CD4-positive, alpha-beta T cell treated with Interferon gamma for 1 hour (primary cell): ENCODE measurements around the gene COL20A1.

ENCODE experiments used
- DNase-seq: peaks from one replicate; pipeline ENCODE4 v3.0.0-alpha.2; 2020

The COL20A1 gene

DNA sequence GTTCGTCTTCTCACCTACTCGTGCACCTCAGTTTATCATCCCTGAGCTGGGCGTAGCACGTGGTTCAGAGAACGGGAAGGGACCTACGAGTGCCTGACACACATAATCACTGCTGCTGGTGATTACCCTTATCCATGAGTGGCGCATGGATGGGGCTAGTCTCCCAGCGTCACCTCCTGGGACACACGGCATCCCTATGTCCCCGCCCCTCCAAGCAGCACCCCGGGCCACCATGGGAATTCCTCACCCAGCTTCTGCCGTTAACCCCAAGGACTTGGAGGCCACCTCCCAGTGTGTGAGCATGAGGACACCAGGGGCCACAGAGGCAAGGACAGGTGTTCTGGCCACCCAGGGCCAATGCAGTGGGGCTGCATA is 58.3 kb downstream of the COL20A1 start:
- DNase-seq = no peak

DNA sequence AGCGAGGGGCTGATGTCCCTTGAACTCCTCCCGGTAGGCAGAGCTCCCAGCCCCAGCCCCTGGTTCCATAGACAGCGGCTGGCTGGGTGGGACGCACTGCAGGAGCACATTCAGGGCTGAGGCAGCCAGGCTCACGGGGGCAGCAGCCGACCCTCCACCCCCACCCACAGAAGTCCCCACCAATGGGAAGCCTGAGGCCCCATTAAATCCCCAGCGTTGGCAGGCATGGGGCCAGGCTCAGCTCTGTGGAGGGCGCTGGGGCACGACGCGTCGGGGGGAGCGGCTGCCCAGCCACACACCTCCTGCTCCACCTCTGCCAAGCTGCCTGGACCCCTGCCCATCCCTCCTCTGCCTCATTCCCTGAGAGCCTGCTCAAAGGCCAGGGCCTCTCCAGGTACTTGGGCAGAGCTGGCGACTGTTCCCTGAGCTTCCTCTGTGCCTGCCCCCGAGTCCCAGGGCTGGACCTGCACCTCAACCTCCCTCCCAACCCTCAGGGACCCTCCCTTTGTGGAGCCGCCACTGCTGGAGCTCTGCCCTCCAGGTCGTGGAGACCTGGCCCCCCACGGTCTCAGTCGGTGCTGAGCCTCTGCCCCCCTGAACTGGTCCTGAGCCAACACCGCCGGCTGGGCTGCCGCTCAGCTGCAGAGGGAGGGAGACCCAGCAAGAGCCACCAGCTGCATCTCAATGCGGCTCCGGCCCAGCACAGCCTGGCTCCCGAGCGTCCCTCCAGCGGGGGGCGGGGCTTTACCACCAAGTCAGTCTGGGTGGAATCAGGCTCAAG is 59.0 kb downstream of the COL20A1 start:
- no peak for DNase-seq

DNA sequence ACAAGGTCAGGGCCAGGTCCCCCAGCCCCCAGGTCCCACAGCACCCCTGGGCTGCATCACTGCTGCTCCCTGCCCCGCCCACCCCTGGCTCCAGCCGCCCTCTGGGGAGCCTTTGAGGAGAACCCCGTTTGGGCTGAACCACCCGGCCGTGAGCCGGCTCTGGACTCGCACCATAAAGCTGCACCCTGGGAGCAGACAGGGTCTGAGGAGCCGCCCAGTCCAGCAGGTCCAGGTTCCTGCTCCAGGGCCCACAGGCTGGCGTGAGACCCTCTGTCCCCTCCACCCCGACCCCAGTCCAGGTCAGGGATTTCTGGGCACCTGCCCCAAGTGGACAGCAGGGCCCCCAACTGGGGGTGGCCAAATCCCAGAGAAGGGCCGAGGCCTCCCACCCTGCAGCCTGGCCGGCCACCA is 59.8 kb downstream of the COL20A1 start:
- DNase-seq = no peak

DNA sequence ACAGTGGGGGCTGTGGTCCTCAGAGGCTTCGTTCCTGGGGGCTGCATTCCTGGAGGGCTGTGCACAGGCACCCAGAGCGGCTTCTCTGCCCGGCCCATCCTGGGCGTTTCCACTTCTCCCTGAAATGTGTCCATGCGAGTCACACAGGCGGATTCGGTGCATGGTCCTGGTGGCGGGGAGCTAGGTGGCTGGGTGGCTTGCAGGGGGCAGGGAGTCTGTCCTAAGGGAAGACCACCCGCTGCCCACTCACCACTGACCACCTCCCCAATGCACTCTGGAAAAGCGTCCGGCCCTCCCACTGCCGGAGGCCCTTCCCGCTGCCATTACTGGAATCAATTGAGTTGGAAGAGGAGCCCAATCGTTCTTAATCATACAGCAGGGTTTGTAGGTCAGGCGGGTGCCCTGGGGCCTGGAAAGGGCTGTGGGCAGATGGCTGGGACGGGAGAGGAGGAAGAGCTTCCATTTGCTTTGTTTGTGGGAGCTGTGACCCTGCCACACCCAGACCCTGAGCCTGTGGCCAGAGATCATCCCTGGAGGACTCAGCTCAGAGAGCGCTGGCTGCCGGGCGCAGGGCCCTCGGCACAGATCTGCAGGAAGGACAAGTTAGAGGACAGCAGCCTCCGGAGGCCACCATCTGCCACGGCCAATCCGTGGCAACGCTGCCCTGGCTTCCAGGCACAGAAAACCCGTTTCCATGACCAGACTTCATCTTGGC is 61.8 kb downstream of the COL20A1 start:
- no peak for DNase-seq

DNA sequence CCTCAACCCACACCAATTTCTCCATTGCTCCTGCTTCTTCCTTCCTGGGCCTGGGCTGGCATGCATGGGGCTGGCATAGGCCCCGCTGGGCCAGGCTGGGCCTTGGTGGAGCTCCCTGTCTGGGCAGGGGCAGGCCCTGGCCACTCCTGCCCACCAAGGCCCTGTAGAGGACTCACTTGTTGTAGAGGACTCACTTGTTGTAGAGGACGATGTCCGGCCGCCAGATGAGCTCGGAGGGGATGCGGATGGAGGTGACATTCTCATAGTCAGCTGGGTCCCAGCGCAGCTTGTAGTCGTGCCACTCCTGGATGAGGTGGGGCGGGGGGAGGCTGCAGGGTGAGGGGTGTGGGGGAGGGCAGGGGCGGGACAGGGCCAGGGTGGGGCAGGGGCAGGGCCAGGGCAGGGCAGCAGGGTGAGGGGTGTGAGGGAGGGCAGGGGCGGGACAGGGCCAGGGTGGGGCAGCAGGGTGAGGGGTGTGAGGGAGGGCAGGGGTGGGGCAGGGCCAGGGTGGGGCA is 62.9 kb downstream of the COL20A1 start:
- DNase-seq = no peak

GRCh38 chr20:63356511-63356910 is 63.5 kb downstream of the COL20A1 start:
- no peak for DNase-seq

- no peak for DNase-seq
Measured at GRCh38 chr20:63356931-63357879, 64.2 kb downstream of the COL20A1 start.

- DNase-seq = no peak
Measured at GRCh38 chr20:63357921-63358905, 65.2 kb downstream of the COL20A1 start.

- DNase-seq = no peak
Measured at GRCh38 chr20:63359164-63359934, 66.4 kb downstream of the COL20A1 start.

DNA sequence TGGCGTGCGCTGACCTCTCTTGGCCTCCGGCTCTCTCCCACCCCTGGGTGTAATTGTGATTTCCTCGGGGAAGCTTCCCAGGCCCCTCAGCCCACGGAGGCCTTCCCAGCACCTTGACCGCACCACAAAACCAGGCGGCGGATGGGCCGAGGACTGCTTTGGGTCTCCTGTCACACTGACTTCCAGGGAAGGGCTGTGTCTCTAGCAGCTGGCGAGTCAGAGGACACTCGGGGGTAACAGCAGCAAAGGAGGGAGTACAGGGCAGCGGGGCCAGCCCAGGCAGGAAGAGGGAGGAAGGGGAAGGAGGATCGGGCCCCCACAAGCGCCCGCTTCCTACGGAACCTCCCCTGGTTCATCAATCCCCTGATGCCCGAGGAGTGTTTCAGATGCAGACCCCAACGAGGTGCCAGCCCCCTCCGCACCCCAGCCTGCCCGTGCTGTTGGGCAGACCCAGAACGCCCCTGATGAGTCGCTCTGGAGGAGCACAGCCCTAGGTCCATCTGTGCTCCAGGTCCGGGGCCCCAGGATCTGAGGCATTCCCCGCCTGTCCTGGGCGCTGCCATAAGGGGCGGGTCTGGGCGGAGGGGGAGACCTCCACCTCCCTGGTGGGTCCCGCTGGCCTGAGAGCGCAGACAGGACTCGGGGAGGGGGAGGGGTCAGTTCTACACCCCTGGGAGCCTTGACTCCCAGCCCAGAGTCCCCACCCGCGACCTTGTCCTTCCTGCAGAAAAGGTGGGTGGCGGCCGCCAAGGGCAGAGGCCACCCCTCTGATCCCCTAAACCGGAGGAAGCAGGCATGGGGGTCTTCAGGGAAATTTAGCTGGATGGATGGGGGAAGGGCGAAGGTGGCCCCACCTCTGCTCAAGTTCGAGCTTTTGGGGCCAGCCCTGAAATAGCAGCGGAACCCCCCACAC is 67.2 kb downstream of the COL20A1 start:
- no peak for DNase-seq

- DNase-seq = no peak
Measured at GRCh38 chr20:63360850-63361518, 68.0 kb downstream of the COL20A1 start, which contains the start of gene CHRNA4. TSS of gene CHRNA4 (minus strand) at chr20:63361349. CDS start at chr20:63361165, 184 bp downstream.

DNA sequence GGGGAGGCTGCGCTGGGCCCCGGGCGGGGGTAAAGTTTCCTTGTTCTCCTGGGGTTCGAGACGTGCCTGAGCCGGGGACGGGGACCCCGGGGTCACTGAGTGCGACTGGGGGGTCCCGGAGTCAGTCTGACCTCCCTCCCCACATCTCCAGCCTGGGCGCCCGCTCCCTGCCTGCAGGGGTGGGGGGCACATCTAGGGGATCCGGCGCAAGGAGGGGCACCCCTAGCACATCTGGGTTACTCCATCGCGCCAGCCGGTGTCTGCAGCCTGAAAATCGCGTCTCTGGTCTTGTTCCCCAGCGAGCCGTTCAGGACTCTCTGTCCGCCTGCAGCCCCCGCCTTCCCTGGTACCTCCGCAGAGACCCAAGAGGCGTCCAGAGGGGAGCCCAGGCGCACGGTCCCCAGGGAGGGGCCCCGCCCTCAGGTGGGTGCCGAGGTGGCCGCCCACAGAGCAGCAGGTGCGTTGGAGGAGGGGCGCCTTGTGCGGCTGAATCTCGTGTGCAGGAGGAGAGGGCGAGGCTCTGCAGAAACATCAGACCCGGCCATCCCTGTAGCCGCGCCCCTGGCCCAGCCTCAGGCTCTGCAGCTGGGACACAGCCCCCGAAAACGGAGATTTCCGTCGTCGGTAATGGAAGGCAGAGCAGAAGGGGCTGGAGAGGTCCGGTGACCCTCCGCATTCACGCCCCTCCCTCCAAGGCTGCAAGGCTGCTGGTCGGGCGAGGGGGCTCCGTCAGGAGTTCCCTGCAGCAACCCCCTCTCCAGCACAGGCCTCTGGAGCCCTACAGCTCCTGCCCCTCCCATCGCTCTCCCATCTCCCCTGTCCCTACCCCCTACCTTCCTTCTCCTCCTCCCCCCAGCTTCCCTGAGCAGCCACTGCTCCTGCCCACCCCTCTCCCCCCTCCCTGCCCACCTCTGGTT is 68.8 kb downstream of the COL20A1 start:
- DNase-seq = no peak

DNA sequence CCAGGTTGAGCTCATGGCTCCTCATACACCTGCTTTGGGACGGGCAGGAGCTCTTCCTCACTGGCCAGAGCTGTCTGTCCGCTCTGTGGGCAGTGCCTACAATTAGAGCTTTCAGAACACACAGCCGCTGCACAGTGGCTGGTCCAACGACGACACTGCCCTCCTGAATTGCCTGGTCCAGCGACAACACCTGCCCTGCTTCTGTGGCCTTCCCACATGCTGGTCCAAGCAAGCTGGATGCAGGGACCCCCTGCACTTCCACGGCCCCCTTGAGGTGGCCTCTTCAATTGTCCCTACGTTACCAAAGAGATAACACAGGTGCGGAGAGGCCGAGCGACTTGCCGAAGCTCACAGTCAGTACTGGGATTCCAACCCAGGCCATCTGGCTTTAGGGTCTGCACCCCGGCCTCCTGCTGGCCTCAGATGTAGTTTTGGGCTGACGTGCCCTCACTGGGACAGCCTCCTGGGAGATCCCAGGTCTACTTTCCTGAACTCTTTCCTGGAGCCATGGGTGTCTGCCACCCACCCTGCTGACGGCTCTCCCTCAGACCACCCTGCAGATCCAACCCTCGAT is 69.5 kb downstream of the COL20A1 start:
- no peak for DNase-seq

DNA sequence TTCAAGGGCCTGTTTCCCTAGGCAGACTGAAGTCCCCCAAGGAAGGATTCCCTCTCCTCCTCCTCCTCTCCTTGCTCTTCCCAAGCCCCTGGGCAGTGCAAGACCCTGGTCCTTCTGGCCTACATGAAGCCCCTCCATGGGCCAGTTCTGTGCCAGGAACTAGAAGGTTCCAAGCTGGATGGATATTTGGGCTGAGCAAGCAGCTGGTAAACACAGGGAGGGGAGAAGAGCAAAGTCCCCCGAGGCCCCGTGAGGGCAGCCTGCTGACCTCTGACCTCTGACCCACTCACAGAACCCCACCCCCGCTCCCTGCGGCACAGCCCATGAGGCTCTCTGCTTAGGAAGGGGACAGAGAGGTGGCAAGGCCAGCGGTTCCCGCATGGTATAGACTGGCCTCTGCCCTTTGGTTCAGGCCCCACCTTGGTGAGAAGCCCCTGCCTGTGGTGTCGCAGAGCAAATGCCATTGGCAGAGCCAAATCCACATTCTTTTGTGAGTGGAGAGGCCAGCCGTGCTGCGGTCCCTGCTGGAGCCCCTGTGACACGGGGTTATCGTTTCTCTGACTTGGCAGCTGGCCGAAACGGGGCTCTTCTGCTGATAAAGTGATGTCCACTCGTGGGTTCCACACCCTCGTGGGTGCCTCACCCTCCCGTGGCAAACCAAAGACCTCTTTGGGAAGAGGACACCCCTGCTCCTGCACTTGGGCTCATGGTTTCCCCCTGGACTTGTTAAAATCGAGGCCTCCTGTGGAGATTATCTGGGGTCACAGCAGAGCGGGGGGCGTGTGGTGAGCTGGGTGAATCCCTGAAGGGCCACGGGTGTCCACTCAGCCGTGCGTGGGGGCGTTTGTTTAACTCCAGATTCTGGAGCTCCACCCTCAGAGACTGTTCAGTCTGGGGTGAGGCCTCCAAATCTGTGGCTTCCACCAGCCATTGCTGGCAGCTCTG is 70.3 kb downstream of the COL20A1 start:
- DNase-seq = no peak

DNA sequence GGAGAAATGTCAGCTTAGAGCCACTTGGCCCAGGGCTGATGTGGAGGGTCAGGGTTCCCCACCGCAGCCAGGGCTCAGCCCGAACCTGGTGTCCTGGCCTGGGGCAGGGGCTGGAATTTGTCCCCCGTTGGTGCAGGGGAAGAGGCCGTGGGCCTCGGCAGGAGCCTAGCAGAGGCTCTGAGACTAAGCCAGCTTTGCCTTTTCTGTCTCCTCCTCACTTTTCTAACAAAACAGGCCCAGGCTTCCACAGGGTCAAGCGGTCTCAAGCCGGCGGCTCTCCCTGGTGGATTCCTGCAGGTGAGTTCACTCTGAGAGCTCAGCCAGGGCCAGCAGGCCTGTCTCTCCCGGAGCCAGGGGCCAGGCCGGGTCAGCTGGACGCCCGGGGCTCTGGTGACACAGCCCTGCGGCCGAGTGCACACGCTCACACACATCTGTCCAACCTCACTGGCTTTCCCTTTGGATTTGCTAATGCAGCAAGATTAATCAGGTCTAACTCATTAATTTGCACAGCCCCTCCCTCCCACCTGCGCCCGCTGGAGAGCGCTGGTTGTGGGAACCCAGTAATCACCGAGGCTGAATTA is 71.1 kb downstream of the COL20A1 start:
- no peak for DNase-seq
